Astrocyte (in vitro differentiated cells and primary cell): ENCODE results near the gene TIGD1. TPM values are rescaled to one million over a fixed set of nuclear protein-coding genes. Genes with fewer than 3 reads are reported as not detected.

Source experiments
- DNase-seq: peaks from one replicate; pipeline ENCODE4 v3.0.0-alpha.2; 2010; ENCODE audit warnings: low read depth
- FAIRE-seq: peaks from 2 replicates; lab custom pipeline; 2011; peaks lifted over from hg19 to GRCh38; lab: Jason Lieb, UNC
- H2AFZ ChIP-seq: 2 replicates; pipeline ENCODE4 v1.6.0; 2012; ENCODE audit warnings: low read depth, low read length, inconsistent platforms
- H3K27ac ChIP-seq: 2 replicates; pipeline ENCODE4 v1.5.1; 2011; ENCODE audit warnings: low read depth, low read length, inconsistent platforms
- H3K27me3 ChIP-seq: 2 replicates; pipeline ENCODE4 v1.6.0; 2011; ENCODE audit warnings: low read length, inconsistent platforms; ENCODE audit not compliant: insufficient read depth
- H3K36me3 ChIP-seq: 2 replicates; pipeline ENCODE4 v1.5.1; 2011; ENCODE audit warnings: low read length, inconsistent platforms; ENCODE audit not compliant: insufficient read depth
- H3K4me1 ChIP-seq: 2 replicates; pipeline ENCODE4 v1.5.1; 2011; ENCODE audit warnings: low read length, inconsistent platforms; ENCODE audit not compliant: insufficient read depth
- H3K4me2 ChIP-seq: 2 replicates; pipeline ENCODE4 v1.6.0; 2012; ENCODE audit warnings: low read length, inconsistent platforms
- H3K4me3 ChIP-seq: 2 replicates; pipeline ENCODE4 v1.5.1; 2011; ENCODE audit warnings: low read depth, mild to moderate bottlenecking, low read length, inconsistent platforms; ENCODE audit not compliant: insufficient read depth
- H3K79me2 ChIP-seq: 2 replicates; pipeline ENCODE4 v1.6.0; 2012; ENCODE audit warnings: mild to moderate bottlenecking, low read length, inconsistent platforms; ENCODE audit not compliant: insufficient read depth
- H3K9ac ChIP-seq: 2 replicates; pipeline ENCODE4 v1.6.0; 2012; ENCODE audit warnings: mild to moderate bottlenecking, low read length, inconsistent platforms
- H3K9me3 ChIP-seq: 2 replicates; pipeline ENCODE4 v1.5.1; 2012; ENCODE audit warnings: low read depth, mild to moderate bottlenecking, low read length, inconsistent platforms; ENCODE audit not compliant: insufficient read depth
- H4K20me1 ChIP-seq: 2 replicates; pipeline ENCODE4 v1.6.0; 2012; ENCODE audit warnings: low read length, inconsistent platforms; ENCODE audit not compliant: insufficient read depth
- H3K27ac Mint-ChIP-seq: one replicate; pipeline ENCODE4 v1.8.0; 2021; ENCODE audit warnings: mild to moderate bottlenecking, mixed read lengths; ENCODE audit not compliant: unreplicated experiment
- H3K27me3 Mint-ChIP-seq: one replicate; pipeline ENCODE4 v1.8.0; 2021; ENCODE audit warnings: low read depth, mixed read lengths; ENCODE audit not compliant: unreplicated experiment
- H3K36me3 Mint-ChIP-seq: one replicate; pipeline ENCODE4 v1.8.0; 2021; ENCODE audit warnings: low read depth, mixed read lengths; ENCODE audit not compliant: unreplicated experiment
- H3K4me1 Mint-ChIP-seq: one replicate; pipeline ENCODE4 v1.8.0; 2021; ENCODE audit warnings: low read depth, mixed read lengths; ENCODE audit not compliant: unreplicated experiment
- H3K4me3 Mint-ChIP-seq: one replicate; pipeline ENCODE4 v1.8.0; 2021; ENCODE audit warnings: mild to moderate bottlenecking, moderate library complexity, mixed read lengths; ENCODE audit not compliant: unreplicated experiment
- H3K9me3 Mint-ChIP-seq: one replicate; pipeline ENCODE4 v1.8.0; 2021; ENCODE audit warnings: mild to moderate bottlenecking, mixed read lengths; ENCODE audit not compliant: unreplicated experiment
- EZH2 ChIP-seq: IDR thresholded peaks from 2 replicates; pipeline ENCODE4 v1.6.1; 2012; ENCODE audit warnings: mild to moderate bottlenecking, low read length, inconsistent platforms; ENCODE audit not compliant: insufficient read depth
- total RNA-seq: library from RNA; stranded (reverse); gene quantifications from 2 replicates; pipeline ENCODE4 v1.2.1, GENCODE V29; 2021
- TF ChIP-seq, protein P1 (sequence below): IDR thresholded peaks from 2 replicates; pipeline ENCODE4 v1.5.1; 2011; ENCODE audit warnings: low read depth, mild to moderate bottlenecking, inconsistent platforms, low read length, moderate library complexity; ENCODE audit not compliant: insufficient read depth

The TIGD1 gene
- total RNA-seq, 1 donor from 2014 or later: 6.5 TPM

DNA sequence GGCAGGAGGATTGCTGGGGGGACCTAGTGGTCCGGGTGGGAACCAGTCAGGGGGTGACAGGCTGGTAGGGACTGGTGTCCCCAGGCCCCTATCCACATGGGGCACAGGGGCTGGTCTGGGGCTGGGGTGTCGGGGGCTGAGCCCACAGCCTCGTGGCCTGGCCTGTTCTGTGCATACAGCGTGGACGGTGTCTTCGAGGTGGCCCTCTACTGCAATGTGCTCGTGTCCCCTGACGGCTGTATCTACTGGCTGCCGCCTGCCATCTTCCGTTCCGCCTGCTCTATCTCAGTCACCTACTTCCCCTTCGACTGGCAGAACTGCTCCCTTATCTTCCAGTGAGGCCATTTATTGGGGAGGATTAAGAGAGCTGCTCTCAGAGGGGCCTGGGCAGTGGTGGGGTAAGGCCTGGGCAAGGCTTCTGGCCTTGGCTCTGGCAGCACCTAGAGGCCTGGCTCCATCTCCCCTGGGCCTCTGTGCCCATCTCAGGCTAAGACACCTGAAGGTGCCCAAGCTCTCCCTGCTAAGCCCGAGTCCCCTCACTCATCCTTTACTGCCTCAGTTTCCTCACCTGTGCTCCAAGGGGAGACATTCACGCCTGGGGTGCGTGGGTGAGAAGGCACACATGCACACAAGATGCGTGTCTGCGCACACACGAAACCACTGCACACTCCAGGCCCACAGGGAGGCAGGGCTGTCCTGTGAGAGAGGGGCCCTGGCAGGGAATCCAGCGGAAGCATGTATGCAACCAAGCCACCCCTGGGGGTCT lies 9.0 kb downstream of the TIGD1 start:
- Histone ChIP-seq H3K36me3 (no peaks in the 10 kb centered on the region), H3K27ac (no peak overlapping the region), H4K20me1 (peaks cover 9% of the 10 kb centered on the region), H3K4me2 (no peak overlapping the region), H3K79me2 (peaks cover 10% of the 10 kb centered on the region), H3K27me3 (no peaks in the 10 kb centered on the region), H3K4me1 (no peaks in the 10 kb centered on the region), H3K9ac (no peak overlapping the region), H3K9me3 (no peaks in the 10 kb centered on the region), H2AFZ (no peak overlapping the region), H3K4me3 (no peak overlapping the region)
- DNase-seq (no peak), FAIRE-seq (no peak)
- no peak for TF ChIP-seq EZH2
- TF ChIP-seq, protein P1, sequence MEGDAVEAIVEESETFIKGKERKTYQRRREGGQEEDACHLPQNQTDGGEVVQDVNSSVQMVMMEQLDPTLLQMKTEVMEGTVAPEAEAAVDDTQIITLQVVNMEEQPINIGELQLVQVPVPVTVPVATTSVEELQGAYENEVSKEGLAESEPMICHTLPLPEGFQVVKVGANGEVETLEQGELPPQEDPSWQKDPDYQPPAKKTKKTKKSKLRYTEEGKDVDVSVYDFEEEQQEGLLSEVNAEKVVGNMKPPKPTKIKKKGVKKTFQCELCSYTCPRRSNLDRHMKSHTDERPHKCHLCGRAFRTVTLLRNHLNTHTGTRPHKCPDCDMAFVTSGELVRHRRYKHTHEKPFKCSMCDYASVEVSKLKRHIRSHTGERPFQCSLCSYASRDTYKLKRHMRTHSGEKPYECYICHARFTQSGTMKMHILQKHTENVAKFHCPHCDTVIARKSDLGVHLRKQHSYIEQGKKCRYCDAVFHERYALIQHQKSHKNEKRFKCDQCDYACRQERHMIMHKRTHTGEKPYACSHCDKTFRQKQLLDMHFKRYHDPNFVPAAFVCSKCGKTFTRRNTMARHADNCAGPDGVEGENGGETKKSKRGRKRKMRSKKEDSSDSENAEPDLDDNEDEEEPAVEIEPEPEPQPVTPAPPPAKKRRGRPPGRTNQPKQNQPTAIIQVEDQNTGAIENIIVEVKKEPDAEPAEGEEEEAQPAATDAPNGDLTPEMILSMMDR: no peak
- no peaks in the 10 kb centered on the region for H3K4me1 Mint-ChIP-seq
- no peaks in the 10 kb centered on the region for H3K27me3 Mint-ChIP-seq
- H3K36me3 Mint-ChIP-seq: peaks cover 5% of the 10 kb centered on the region
- H3K4me3 Mint-ChIP-seq: no peak overlapping the region
- no peak overlapping the region for H3K27ac Mint-ChIP-seq
- H3K9me3 Mint-ChIP-seq: peaks cover 3% of the 10 kb centered on the region

DNA sequence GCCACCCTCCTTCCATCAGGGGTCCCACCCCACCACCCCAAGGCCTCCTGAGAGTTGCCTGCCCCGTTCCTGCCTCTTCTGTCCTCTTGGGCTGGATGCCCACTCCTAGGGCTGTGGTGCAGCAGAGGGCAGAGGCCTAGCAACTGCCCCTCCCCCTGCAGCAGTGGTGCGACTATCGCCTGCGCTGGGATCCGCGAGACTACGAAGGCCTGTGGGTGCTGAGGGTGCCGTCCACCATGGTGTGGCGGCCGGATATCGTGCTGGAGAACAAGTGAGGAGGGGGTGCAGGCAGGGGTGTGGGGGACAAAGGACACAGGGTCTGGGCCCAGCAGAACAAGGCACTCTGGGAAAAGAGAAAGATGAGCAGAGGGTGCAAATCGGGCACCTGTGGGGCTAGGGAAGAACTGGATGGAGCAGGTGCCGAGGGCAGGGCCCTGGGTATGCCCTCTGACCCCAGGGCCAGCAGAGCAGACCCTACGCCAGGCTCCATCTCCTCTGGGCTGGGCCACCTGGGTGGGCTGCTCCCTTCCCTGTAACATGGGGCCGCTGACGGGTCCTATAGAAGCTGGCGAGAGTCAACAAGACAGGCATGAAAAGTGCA lies 9.8 kb downstream of the TIGD1 start:
- no peaks in the 10 kb centered on the region for H3K36me3 ChIP-seq
- no peak overlapping the region for H3K27ac ChIP-seq
- H3K27me3 ChIP-seq: no peaks in the 10 kb centered on the region
- no peak overlapping the region for H3K4me3 ChIP-seq
- no peak overlapping the region for H3K4me2 ChIP-seq
- FAIRE-seq (no peak), DNase-seq (no peak)
- Mint-ChIP-seq H3K27me3 (no peaks in the 10 kb centered on the region), H3K9me3 (peaks cover 3% of the 10 kb centered on the region), H3K4me1 (no peaks in the 10 kb centered on the region), H3K36me3 (peaks cover 5% of the 10 kb centered on the region), H3K27ac (no peak overlapping the region), H3K4me3 (no peak overlapping the region)
- peaks cover 6% of the 10 kb centered on the region for H4K20me1 ChIP-seq
- H3K79me2 ChIP-seq: peaks cover 2% of the 10 kb centered on the region
- no peak overlapping the region for H2AFZ ChIP-seq
- TF ChIP-seq EZH2: no peak
- TF ChIP-seq, protein P1: no peak
- H3K9me3 ChIP-seq: peaks cover 4% of the 10 kb centered on the region
- H3K4me1 ChIP-seq: no peaks in the 10 kb centered on the region
- H3K9ac ChIP-seq: no peak overlapping the region
